Measurements from ENCODE around the gene AARS1. TPM values are rescaled to one million over a fixed set of nuclear protein-coding genes. Genes with fewer than 3 reads are reported as not detected.
"Not testable (repeated sequence)": the region's sequence is repeated elsewhere in the genome, so short reads cannot be mapped to it uniquely, and the experiment has no call there.

Gene AARS1
- 38.1 TPM for total RNA-seq
- polyA plus RNA-seq (ENCODE audit: insufficient read depth in 1 of 8, insufficient read length in 8 of 8, low replicate concordance in 1 of 8) = 10 to 100 TPM; 50.1 to 71.1 (median 62.7) TPM
- long read RNA-seq, donor 1, partial matches to known transcripts = 0 of 3 reads
- long read RNA-seq, donor 1, other reads (novel, unspliced or antisense) = 0 of 3 reads
- long read RNA-seq, donor 2, partial matches to known transcripts = 0 of 1 reads
- long read RNA-seq, donor 2, other reads (novel, unspliced or antisense) = 0 of 1 reads
- long read RNA-seq, donor 3, transcript AARS-201 (21 exons, 3,477 nt) = major isoform, 9 of 9 reads
- long read RNA-seq, donor 3, partial matches to known transcripts = 0 of 9 reads
- long read RNA-seq, donor 3, other reads (novel, unspliced or antisense) = 0 of 9 reads
- long read RNA-seq, donor 4, partial matches to known transcripts = 0 of 4 reads
- long read RNA-seq, donor 4, other reads (novel, unspliced or antisense) = 0 of 4 reads
- long read RNA-seq, donor 5, transcript AARS-201 (21 exons, 3,477 nt) = major isoform, 14 of 33 reads
- long read RNA-seq, donor 5, partial matches to known transcripts = 18 of 33 reads
- long read RNA-seq, donor 5, other reads (novel, unspliced or antisense) = 0 of 33 reads
- long read RNA-seq, donor 6, transcript AARS-201 (21 exons, 3,477 nt) = major isoform, 8 of 8 reads
- long read RNA-seq, donor 6, partial matches to known transcripts = 0 of 8 reads
- long read RNA-seq, donor 6, other reads (novel, unspliced or antisense) = 0 of 8 reads
- long read RNA-seq, donor 7, partial matches to known transcripts = 10 of 12 reads
- long read RNA-seq, donor 7, other reads (novel, unspliced or antisense) = 0 of 12 reads
- long read RNA-seq, donor 8, transcript AARS-201 (21 exons, 3,477 nt) = major isoform, 5 of 12 reads
- long read RNA-seq, donor 8, partial matches to known transcripts = 7 of 12 reads
- long read RNA-seq, donor 8, other reads (novel, unspliced or antisense) = 0 of 12 reads
- long read RNA-seq, donor 9, partial matches to known transcripts = 0 of 4 reads
- long read RNA-seq, donor 9, other reads (novel, unspliced or antisense) = 0 of 4 reads
- long read RNA-seq, donor 10, transcript AARS-201 (21 exons, 3,477 nt) = major isoform, 9 of 14 reads
- long read RNA-seq, donor 10, partial matches to known transcripts = 5 of 14 reads
- long read RNA-seq, donor 10, other reads (novel, unspliced or antisense) = 0 of 14 reads
- long read RNA-seq, donor 11, transcript AARS-201 (21 exons, 3,477 nt) = major isoform, 9 of 9 reads
- long read RNA-seq, donor 11, partial matches to known transcripts = 0 of 9 reads
- long read RNA-seq, donor 11, other reads (novel, unspliced or antisense) = 0 of 9 reads

- Histone ChIP-seq H3K4me3 (ENCODE audit: low read length) (peak within 1 kb of the TSS; percentile 91), H3K27me3 (ENCODE audit: control insufficient read depth, insufficient read depth, low read length) (no peaks in the 10 kb centered on the region), H3K4me1 (ENCODE audit: control insufficient read depth, insufficient read depth, low read length) (peaks cover 10% of the 10 kb centered on the region), H3K27ac (ENCODE audit: low read length) (peak within 1 kb of the TSS; percentile 97), H3K9me3 (replicated peaks; ENCODE audit: control insufficient read depth, low read depth, low read length) (no peaks in the 10 kb centered on the region), H3K36me3 (ENCODE audit: control insufficient read depth, insufficient read depth, low read length) (peaks cover 9% of the 10 kb centered on the region)
- under 1% methylated on average over 37 of the region's 53 CpGs for WGBS (ENCODE audit: insufficient coverage)
- peak; percentile 100 for DNase-seq
These were observed at the start of gene AARS1 for GRCh38 chr16:70289229-70290094. TSS of gene AARS1 (minus strand) at chr16:70289506. CDS start at chr16:70282763, 6,743 bp downstream.

- no CpG with 5 or more reads among the region's 5 CpGs for WGBS (ENCODE audit: insufficient coverage)
- no peak overlapping the region for H3K27ac ChIP-seq (ENCODE audit: low read length)
- no peak for DNase-seq
- no peaks in the 10 kb centered on the region for H3K9me3 ChIP-seq (replicated peaks; ENCODE audit: control insufficient read depth, low read depth, low read length)
- H3K27me3 ChIP-seq (ENCODE audit: control insufficient read depth, insufficient read depth, low read length) = no peaks in the 10 kb centered on the region
- H3K4me1 ChIP-seq (ENCODE audit: control insufficient read depth, insufficient read depth, low read length) = no peaks in the 10 kb centered on the region
- H3K4me3 ChIP-seq (ENCODE audit: low read length) = no peak overlapping the region
- H3K36me3 ChIP-seq (ENCODE audit: control insufficient read depth, insufficient read depth, low read length) = peaks cover 35% of the 10 kb centered on the region
These were observed 48.5 kb upstream of the AARS1 start for GRCh38 chr16:70337814-70338213.

GRCh38 chr16:70332728-70333127 is 43.4 kb upstream of the AARS1 start:
- not testable (repeated sequence) for DNase-seq; H3K27ac ChIP-seq (ENCODE audit: low read length); H3K27me3 ChIP-seq (ENCODE audit: control insufficient read depth, insufficient read depth, low read length); H3K4me3 ChIP-seq (ENCODE audit: low read length); H3K9me3 ChIP-seq (replicated peaks; ENCODE audit: control insufficient read depth, low read depth, low read length); H3K4me1 ChIP-seq (ENCODE audit: control insufficient read depth, insufficient read depth, low read length)
- WGBS (ENCODE audit: insufficient coverage) = 86% methylated on average over 4 of the region's 12 CpGs
- peaks cover 61% of the 10 kb centered on the region for H3K36me3 ChIP-seq (ENCODE audit: control insufficient read depth, insufficient read depth, low read length)

GRCh38 chr16:70331588-70332358 is 42.5 kb upstream of the AARS1 start:
- H3K27ac ChIP-seq (ENCODE audit: low read length) = no peak overlapping the region
- no peaks in the 10 kb centered on the region for H3K9me3 ChIP-seq (replicated peaks; ENCODE audit: control insufficient read depth, low read depth, low read length)
- no peak overlapping the region for H3K4me3 ChIP-seq (ENCODE audit: low read length)
- DNase-seq = no peak
- H3K36me3 ChIP-seq (ENCODE audit: control insufficient read depth, insufficient read depth, low read length) = peaks cover 65% of the 10 kb centered on the region
- H3K4me1 ChIP-seq (ENCODE audit: control insufficient read depth, insufficient read depth, low read length) = no peaks in the 10 kb centered on the region
- H3K27me3 ChIP-seq (ENCODE audit: control insufficient read depth, insufficient read depth, low read length) = no peaks in the 10 kb centered on the region
- 67% methylated on average over 3 of the region's 9 CpGs for WGBS (ENCODE audit: insufficient coverage)

- Histone ChIP-seq H3K4me3 (ENCODE audit: low read length) (no peak overlapping the region), H3K4me1 (ENCODE audit: control insufficient read depth, insufficient read depth, low read length) (no peaks in the 10 kb centered on the region), H3K36me3 (ENCODE audit: control insufficient read depth, insufficient read depth, low read length) (peaks cover 60% of the 10 kb centered on the region), H3K9me3 (replicated peaks; ENCODE audit: control insufficient read depth, low read depth, low read length) (no peaks in the 10 kb centered on the region), H3K27me3 (ENCODE audit: control insufficient read depth, insufficient read depth, low read length) (no peaks in the 10 kb centered on the region), H3K27ac (ENCODE audit: low read length) (no peak overlapping the region)
- WGBS (ENCODE audit: insufficient coverage) = no CpG with 5 or more reads among the region's 1 CpG
- DNase-seq = no peak
These were observed 41.8 kb upstream of the AARS1 start for GRCh38 chr16:70331091-70331490.

GRCh38 chr16:70324998-70325747 is 35.9 kb upstream of the AARS1 start:
- Histone ChIP-seq H3K4me3 (ENCODE audit: low read length) (no peak overlapping the region), H3K27me3 (ENCODE audit: control insufficient read depth, insufficient read depth, low read length) (no peaks in the 10 kb centered on the region), H3K9me3 (replicated peaks; ENCODE audit: control insufficient read depth, low read depth, low read length) (no peaks in the 10 kb centered on the region), H3K36me3 (ENCODE audit: control insufficient read depth, insufficient read depth, low read length) (peaks cover 45% of the 10 kb centered on the region), H3K4me1 (ENCODE audit: control insufficient read depth, insufficient read depth, low read length) (no peaks in the 10 kb centered on the region), H3K27ac (ENCODE audit: low read length) (no peak overlapping the region)
- 100% methylated on average over 2 of the region's 7 CpGs for WGBS (ENCODE audit: insufficient coverage)
- DNase-seq = no peak

- no peak overlapping the region for H3K27ac ChIP-seq (ENCODE audit: low read length)
- H3K36me3 ChIP-seq (ENCODE audit: control insufficient read depth, insufficient read depth, low read length) = peaks cover 47% of the 10 kb centered on the region
These were observed 30.8 kb upstream of the AARS1 start for GRCh38 chr16:70320121-70320520.

GRCh38 chr16:70307726-70308125 is 18.4 kb upstream of the AARS1 start:
- DNase-seq; H3K36me3 ChIP-seq (ENCODE audit: control insufficient read depth, insufficient read depth, low read length): not testable (repeated sequence)
- WGBS (ENCODE audit: insufficient coverage) = no CpG with 5 or more reads among the region's 2 CpGs

More at GRCh38 chr16:70320121-70320520, 30.8 kb upstream of the AARS1 start:
- H3K4me3 ChIP-seq (ENCODE audit: low read length) = no peak overlapping the region
- H3K4me1 ChIP-seq (ENCODE audit: control insufficient read depth, insufficient read depth, low read length) = no peaks in the 10 kb centered on the region
- no peaks in the 10 kb centered on the region for H3K9me3 ChIP-seq (replicated peaks; ENCODE audit: control insufficient read depth, low read depth, low read length)
- H3K27me3 ChIP-seq (ENCODE audit: control insufficient read depth, insufficient read depth, low read length) = no peaks in the 10 kb centered on the region
- WGBS (ENCODE audit: insufficient coverage) = 100% methylated on average over 3 of the region's 5 CpGs
- DNase-seq = no peak

More at GRCh38 chr16:70307726-70308125, 18.4 kb upstream of the AARS1 start:
- H3K27me3 ChIP-seq (ENCODE audit: control insufficient read depth, insufficient read depth, low read length); H3K27ac ChIP-seq (ENCODE audit: low read length); H3K4me1 ChIP-seq (ENCODE audit: control insufficient read depth, insufficient read depth, low read length); H3K4me3 ChIP-seq (ENCODE audit: low read length); H3K9me3 ChIP-seq (replicated peaks; ENCODE audit: control insufficient read depth, low read depth, low read length): not testable (repeated sequence)
